22Rv1 (cell line): Measurements from ENCODE around the gene AXIN2.

Source experiments
- CTCF ChIP-seq: fragments of 450-650 bp; IDR thresholded peaks from 2 replicates; pipeline ENCODE4 v1.5.1; 2017; ENCODE audit warnings: mild to moderate bottlenecking
- ZFX ChIP-seq: fragments of 450-650 bp; IDR thresholded peaks from 2 replicates; pipeline ENCODE4 v1.6.1; 2017; ENCODE audit warnings: antibody characterized with exemption, borderline replicate concordance

- TF ChIP-seq CTCF (no peak), ZFX (no peak)
Observed at GRCh38 chr17:65552214-65552613, 9.2 kb downstream of the AXIN2 start.
